Bronchial epithelial cell (primary cell): ENCODE results near the gene FYTTD1. TPM values are rescaled to one million over a fixed set of nuclear protein-coding genes. Genes with fewer than 3 reads are reported as not detected.

Experiments
- DNase-seq: peaks from one replicate; pipeline ENCODE4 v3.0.0-alpha.2; 2010; ENCODE audit warnings: low read depth
- FAIRE-seq: peaks from 2 replicates; lab custom pipeline; 2011; peaks lifted over from hg19 to GRCh38; lab: Jason Lieb, UNC
- H3K27me3 ChIP-seq: 2 replicates; pipeline ENCODE4 v1.5.1; 2011; ENCODE audit warnings: low read length; ENCODE audit not compliant: control insufficient read depth, insufficient read depth
- H3K36me3 ChIP-seq: 2 replicates; pipeline ENCODE4 v1.5.1; 2011; ENCODE audit warnings: low read length; ENCODE audit not compliant: control insufficient read depth, insufficient read depth
- H3K4me3 ChIP-seq: 2 replicates; pipeline ENCODE4 v1.5.1; 2011; ENCODE audit warnings: mild to moderate bottlenecking, low read depth, low read length, control low read depth
- CTCF ChIP-seq: IDR thresholded peaks from 2 replicates; pipeline ENCODE4 v1.5.1; 2011; ENCODE audit warnings: mild to moderate bottlenecking, moderate library complexity, low read length, control low read depth, inconsistent platforms; ENCODE audit not compliant: insufficient read depth, severe bottlenecking
- total RNA-seq: library from RNA; depleted of rRNA; stranded (reverse); fragments of >200 nt; gene quantifications from 2 replicates; pipeline ENCODE4 v1.2.1, GENCODE V29; 2014

FYTTD1 gene
- total RNA-seq, 1 donor from 2014 or later, result 37.9 TPM

GRCh38 chr3:197752107-197752506, 2.4 kb downstream of the FYTTD1 start:
- FAIRE-seq, result no peak
- no peak overlapping the region for H3K4me3 ChIP-seq
- no peak for TF ChIP-seq CTCF

GRCh38 chr3:197753263-197753662, 3.6 kb downstream of the FYTTD1 start:
- Histone ChIP-seq H3K4me3 (no peak overlapping the region), H3K36me3 (peaks cover 1% of the 10 kb centered on the region), H3K27me3 (no peaks in the 10 kb centered on the region)
- DNase-seq (no peak), FAIRE-seq (no peak)
- no peak for TF ChIP-seq CTCF

More at GRCh38 chr3:197752107-197752506, 2.4 kb downstream of the FYTTD1 start:
- no peak for DNase-seq
- Histone ChIP-seq H3K27me3 (no peaks in the 10 kb centered on the region), H3K36me3 (peaks cover 1% of the 10 kb centered on the region)

- no peak for TF ChIP-seq CTCF
- DNase-seq (no peak), FAIRE-seq (no peak)
- Histone ChIP-seq H3K36me3 (peaks cover 1% of the 10 kb centered on the region), H3K27me3 (no peaks in the 10 kb centered on the region), H3K4me3 (no peak overlapping the region)
Observed at GRCh38 chr3:197756704-197757103, 7.0 kb downstream of the FYTTD1 start.

GRCh38 chr3:197758512-197758911, 8.8 kb downstream of the FYTTD1 start:
- TF ChIP-seq CTCF, result no peak
- Histone ChIP-seq H3K4me3 (no peak overlapping the region), H3K36me3 (peaks cover 3% of the 10 kb centered on the region), H3K27me3 (no peaks in the 10 kb centered on the region)
- no peak for DNase-seq
- FAIRE-seq, result no peak

- no peak for DNase-seq
- H3K36me3 ChIP-seq, result peaks cover 2% of the 10 kb centered on the region
- H3K27me3 ChIP-seq, result no peaks in the 10 kb centered on the region
- H3K4me3 ChIP-seq, result no peak overlapping the region
- FAIRE-seq, result no peak
- no peak for TF ChIP-seq CTCF
Observed at GRCh38 chr3:197761784-197762183, 12.1 kb downstream of the FYTTD1 start.

- TF ChIP-seq CTCF, result no peak
- DNase-seq, result no peak
- FAIRE-seq, result no peak
- Histone ChIP-seq H3K27me3 (no peaks in the 10 kb centered on the region), H3K4me3 (no peak overlapping the region), H3K36me3 (peaks cover 17% of the 10 kb centered on the region)
Observed at GRCh38 chr3:197775317-197775716, 25.6 kb downstream of the FYTTD1 start.
